HG02885 (cell line): ENCODE data around the gene HOXB3.
"Not testable (repeated sequence)": the region's sequence is repeated elsewhere in the genome, so short reads cannot be mapped to it uniquely, and the experiment has no call there.

Experiments used
- ATAC-seq: cut with Tn5 transposase; IDR thresholded peaks from one replicate; pipeline ENCODE4 v1.9.1; 2021; ENCODE audit warnings: mild to moderate bottlenecking; ENCODE audit not compliant: unreplicated experiment, poor library complexity

Gene HOXB3

DNA sequence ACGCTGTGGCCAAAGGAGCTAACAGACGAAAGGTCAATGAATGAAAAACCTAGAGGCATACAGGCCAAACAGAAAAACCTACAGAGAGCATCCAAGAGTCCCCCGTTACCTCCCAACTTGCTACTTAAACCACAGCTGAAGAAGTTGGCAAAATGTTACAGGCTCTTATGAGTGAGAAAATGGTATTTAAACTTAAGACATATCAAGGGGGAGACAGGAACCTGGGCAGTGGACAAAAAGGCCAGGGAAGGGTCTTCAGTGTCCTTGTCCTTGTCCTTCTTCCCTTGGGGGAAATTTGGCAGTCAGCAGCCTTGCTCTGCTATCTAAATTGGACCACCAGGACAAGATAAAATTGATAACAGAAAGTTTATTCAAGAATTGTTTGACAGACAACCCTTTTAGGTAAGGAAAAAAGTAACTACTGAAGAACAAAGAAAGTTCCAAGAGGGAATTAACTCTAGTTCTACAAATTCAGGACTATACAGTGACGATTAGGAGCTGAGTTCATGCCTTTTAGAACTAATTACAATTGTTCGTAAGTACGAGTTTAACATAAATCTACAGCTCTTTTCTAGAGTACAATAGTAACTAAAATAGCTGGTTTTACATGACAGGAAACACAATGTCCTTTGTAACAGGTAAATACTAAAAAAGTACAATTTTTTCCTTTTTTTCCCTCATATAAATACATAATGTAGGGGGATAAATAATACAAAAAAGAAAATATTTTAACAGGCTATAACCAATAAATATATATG lies 41.3 kb downstream of the HOXB3 start:
- ATAC-seq: no peak

GRCh38 chr17:48547808-48548522 lies 42.1 kb downstream of the HOXB3 start:
- no peak for ATAC-seq

DNA sequence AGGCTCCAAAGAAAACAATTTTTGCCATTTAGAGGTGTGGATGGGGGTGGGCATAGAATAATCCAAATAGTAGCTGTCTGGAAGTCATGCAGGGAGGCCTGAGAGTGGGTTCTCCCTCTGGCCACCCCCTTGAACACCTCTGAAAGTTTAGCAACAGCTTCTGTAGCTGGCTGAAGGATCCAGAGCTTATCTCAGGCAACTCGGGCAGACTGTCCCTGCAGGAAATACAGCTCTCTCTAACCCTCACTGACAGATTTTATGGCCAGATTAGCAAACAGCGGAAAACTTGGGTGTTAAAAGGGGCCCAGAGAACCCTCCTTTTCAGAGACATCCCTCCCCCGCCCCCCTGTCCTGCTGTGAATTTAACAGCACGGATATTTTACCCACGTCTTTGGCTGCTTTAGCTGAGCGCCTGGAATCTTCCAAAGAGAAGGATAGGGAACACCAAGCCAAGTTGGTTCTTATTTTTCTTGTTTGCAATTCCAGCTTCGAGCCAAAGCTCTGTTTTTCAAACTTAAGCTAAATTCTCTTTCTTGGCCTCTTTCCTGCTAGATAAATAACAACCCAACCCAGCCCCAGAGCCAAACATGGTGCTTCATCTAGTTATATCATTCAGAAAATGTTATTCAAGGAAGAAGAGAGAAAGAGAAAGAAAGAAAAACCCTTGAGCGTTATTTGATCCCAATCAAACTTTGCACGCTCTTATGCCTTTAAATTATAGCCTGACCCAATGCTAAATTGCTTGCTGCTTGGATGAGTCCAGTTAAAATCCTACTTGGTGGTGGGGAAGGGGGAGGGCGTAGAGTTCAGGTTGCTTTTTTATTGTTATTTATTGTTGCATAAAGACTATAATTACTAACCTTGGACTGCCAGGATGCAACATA lies 42.9 kb downstream of the HOXB3 start:
- ATAC-seq: no peak

DNA sequence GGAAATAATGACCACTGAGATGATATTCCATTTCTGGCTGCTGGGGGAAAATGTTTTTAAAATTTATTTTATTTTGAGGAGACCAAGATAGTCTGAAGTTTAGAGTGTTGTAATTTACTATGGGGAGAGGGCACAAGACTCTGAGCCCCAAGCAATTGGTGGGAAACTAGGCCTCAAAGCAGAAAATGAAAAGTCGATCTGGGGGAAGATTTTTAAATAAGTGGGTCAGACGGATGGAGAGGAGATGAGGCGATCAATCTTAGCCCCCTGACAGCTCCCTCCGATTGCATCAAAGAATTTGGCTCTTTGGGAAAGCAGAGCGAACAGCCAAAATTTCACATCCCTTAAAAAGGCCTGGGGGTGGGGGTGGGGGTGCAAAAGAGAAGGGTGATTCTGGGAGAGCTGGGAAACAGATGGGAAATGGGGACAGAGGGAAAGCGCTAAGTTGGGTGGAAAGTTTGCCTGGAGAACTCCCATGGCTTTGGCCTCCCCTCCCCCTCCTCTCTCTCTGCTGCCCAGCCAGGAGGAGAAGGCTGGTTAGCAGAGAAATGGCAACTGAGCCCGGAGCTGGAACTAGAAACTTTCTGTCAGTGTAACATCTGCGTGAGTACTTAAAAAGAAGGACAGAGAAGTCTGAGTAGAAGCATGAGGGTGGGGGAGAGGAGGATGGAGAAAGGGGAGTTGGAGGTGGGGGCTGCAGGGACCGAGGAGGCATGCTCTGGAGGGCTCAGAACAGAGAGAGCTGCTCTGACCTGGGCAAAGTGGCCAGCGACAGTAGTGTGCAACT lies 43.7 kb downstream of the HOXB3 start:
- no peak for ATAC-seq

DNA sequence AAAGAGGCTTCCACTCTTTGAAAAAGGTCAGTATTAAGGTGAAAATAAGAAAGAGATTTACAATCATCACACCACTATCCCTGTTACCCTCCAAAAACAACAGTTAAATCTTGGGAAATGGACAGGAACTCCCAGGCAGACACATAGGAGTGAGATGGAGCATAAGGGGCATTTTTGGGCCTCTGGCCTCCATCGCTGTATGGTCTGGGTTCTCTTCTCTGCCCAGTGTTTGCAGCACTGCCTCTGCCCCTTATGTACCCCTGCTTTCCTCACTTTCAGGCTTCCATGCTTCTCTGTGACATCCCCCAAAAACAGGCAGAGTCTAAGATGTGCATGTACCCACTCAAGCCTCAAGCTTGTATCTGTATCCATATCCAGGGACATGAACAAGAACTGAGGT lies 44.5 kb downstream of the HOXB3 start:
- no peak for ATAC-seq

DNA sequence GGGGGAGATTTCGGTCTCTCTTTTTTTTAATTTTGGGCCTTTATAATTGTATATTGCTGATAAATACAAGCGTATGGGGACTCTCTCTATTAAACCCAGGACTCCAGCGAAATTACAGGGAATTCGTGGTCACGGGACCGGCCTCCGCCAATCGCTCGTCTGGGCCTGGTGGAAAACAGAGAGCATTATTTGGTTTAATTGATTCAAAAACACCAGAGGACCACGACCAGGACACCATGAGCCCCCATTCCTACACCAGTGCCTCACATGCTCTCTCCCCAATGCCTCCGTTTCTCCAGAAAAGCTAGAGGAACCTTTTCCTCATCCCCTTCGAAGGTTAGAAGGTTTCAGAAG lies 45.0 kb downstream of the HOXB3 start, which contains the start of gene HOXB2:
TSS of gene HOXB2 (minus strand) at position 88 of the 354 bp plus-strand sequence. CDS start 198 bp downstream, outside the sequence.
- ATAC-seq: no peak

DNA sequence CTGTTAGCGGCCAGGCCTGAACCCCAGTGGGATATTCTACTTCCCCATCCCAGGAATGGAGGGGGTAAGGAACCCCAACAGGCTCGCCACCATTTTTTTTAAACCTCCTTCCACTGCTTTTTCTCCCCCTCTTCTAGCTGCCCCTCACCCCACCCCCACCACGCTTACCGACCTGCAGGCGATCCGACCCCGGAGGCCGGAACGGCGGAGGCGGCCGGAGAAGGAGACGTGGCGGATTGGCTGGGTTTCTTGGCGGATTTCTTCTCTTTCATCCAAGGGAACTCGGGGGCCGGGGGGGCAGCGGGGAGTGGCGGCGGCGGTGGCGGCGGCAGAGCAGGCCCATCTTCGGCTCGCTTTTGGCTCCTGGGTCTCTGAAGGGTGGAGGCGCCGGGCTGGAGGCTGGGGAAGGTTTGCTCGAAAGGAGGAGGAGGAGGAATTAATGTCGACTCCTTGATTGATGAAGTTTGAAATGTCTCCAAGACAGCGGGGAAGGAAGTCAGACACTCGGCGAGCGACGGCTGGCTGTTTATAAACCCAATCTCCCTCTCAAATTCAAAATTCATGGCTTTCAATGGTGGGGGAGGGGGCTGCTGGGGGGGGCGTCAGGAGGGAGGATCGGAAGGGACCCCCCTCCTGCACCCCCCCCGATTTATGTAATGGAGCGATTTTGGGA lies 45.6 kb downstream of the HOXB3 start:
- ATAC-seq: no peak

- peak; percentile 13 for ATAC-seq
Measured at GRCh38 chr17:48543854-48544348, 46.1 kb downstream of the HOXB3 start.

GRCh38 chr17:48543107-48543853 lies 46.8 kb downstream of the HOXB3 start:
- peak; percentile 39 for ATAC-seq

DNA sequence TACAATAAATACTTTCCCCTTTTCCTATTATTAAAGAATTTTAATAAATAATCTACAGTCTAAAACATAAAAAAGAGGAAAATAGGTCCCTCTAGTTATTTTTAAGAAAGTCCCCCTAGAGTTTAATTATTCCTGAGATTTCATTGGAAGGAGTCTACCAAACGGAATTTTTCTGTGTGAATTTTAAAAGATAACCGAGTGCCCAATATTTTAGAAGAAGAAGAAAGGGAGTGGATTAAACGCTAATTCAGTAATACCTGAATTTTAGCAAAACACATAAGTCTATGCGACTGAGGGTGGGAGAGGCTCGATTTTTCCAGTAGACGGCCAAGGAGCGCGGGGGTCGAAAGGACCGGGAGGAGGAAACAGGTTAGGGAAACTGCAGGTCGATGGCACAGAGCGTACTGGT lies 47.3 kb downstream of the HOXB3 start:
- ATAC-seq: no peak

- no peak for ATAC-seq
Measured at GRCh38 chr17:48542114-48542656, 47.9 kb downstream of the HOXB3 start.

GRCh38 chr17:48541577-48542113 lies 48.4 kb downstream of the HOXB3 start:
- ATAC-seq: no peak

DNA sequence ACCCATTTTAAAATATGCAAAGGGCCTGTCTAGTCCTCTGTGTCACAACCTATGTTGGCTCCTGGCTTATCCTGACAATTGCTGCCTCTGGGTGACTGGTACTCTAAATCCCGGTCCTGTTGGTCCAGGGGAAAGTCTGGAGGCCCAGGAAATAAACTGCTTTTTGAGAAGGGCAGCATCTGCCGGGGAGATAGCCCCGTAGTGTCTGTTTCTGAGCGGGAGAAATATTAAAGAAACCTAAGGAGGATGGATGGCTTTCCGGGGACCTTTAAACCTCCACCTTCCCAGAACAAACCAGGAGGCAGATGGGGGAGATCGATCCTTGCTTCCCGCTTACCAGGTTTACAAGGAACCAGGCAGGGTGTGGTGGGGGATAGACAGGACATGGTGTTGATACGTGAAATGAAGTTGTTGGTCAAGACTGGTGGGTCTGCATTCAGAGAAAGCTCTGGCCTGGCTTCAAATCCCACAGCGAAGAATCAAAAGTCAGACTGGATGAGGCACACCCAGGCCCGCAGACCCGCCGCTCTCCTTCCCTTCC lies 48.9 kb downstream of the HOXB3 start:
- no peak for ATAC-seq

DNA sequence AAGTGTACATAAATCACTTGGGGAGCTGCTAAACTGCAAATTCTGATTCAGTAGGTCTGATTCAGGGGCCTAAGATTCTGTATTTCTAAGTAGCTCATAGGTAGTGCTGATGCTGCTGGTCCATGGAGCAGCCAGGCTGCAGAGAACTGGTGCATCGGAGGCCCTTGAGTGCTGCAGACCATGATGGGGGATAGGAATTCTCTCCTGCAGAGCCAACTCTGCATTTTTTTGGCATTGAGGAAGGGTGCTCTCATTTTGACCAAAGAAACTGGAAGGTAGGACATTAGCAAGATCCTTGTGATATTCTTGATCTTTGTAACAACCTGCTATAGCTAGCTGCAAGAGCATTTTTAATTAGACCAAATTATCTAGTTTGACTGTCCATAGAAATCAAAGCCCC lies 49.8 kb downstream of the HOXB3 start:
- ATAC-seq: no peak

- no peak for ATAC-seq
Measured at GRCh38 chr17:48539177-48539576, 50.9 kb downstream of the HOXB3 start.

DNA sequence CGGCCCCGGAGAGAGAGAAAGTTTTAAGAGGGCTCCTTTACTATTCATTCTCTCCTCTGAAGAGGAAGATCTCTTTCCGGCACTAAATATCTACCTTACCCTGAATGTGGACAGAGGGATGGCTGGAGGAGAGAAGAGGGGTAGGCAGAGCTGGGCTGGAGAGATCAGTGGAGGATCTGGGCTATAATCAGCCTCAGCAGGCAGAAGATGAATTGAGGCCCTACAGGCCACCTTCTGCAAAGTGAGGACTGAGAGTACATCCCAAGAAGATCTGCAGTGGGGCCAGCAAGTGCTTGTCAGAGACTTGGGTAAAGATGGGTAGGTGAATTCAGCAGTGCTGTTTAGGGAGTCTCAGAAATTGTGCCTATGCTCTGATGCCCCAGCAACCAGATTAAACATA lies 52.7 kb downstream of the HOXB3 start:
- ATAC-seq: no peak

- not testable (repeated sequence) for ATAC-seq
Measured at GRCh38 chr17:48535793-48536559, 54.1 kb downstream of the HOXB3 start.
